Islet precursor cell (in vitro differentiated cells): Measurements from ENCODE around the gene AKR1B15.

Experiments used
- DNase-seq: peaks from one replicate; pipeline ENCODE4 v3.0.0-alpha.2; 2018

The AKR1B15 gene

GRCh38 chr7:134619627-134620331 is 70.9 kb downstream of the AKR1B15 start:
- DNase-seq, result no peak

GRCh38 chr7:134622303-134622995 is 73.5 kb downstream of the AKR1B15 start:
- DNase-seq, result no peak

- DNase-seq, result no peak
Observed at GRCh38 chr7:134623193-134623592, 74.3 kb downstream of the AKR1B15 start.

GRCh38 chr7:134625550-134625949 is 76.6 kb downstream of the AKR1B15 start:
- DNase-seq, result no peak

- DNase-seq, result no peak
Observed at GRCh38 chr7:134627109-134627774, 78.3 kb downstream of the AKR1B15 start.

GRCh38 chr7:134627775-134628153 is 78.9 kb downstream of the AKR1B15 start:
- no peak for DNase-seq

- no peak for DNase-seq
Observed at GRCh38 chr7:134629445-134629844, 80.5 kb downstream of the AKR1B15 start.
